WERI-Rb-1 (cell line): ENCODE results near the gene ACTL8.

ENCODE experiments used
- DNase-seq: peaks from one replicate; pipeline ENCODE4 v3.0.0-alpha.2; 2020
- H3K27ac ChIP-seq: fragments of 250-450 bp; sonication (Bioruptor Pico); 2 replicates; pipeline ENCODE4 v1.5.1; 2020; ENCODE audit warnings: mild to moderate bottlenecking, moderate library complexity
- H3K27me3 ChIP-seq: fragments of 250-450 bp; sonication (Bioruptor Pico); 2 replicates; pipeline ENCODE4 v1.5.1; 2021; ENCODE audit warnings: mild to moderate bottlenecking, low read depth, moderate library complexity; ENCODE audit not compliant: insufficient read depth, severe bottlenecking
- H3K36me3 ChIP-seq: fragments of 250-450 bp; sonication (Bioruptor Pico); 2 replicates; pipeline ENCODE4 v1.5.1; 2020; ENCODE audit warnings: mild to moderate bottlenecking, moderate library complexity
- H3K4me3 ChIP-seq: 2 replicates; pipeline ENCODE4 v1.5.1; 2011; ENCODE audit warnings: low read depth, mild to moderate bottlenecking, control low read depth, low read length
- H3K9me3 ChIP-seq: fragments of 250-450 bp; sonication (Bioruptor Pico); 2 replicates; pipeline ENCODE4 v1.5.1; 2021; ENCODE audit warnings: mild to moderate bottlenecking, moderate library complexity; ENCODE audit not compliant: severe bottlenecking
- TF ChIP-seq, protein P1 (sequence below): IDR thresholded peaks from 2 replicates; pipeline ENCODE4 v1.5.1; 2011; ENCODE audit warnings: low read depth, mild to moderate bottlenecking, control low read depth, inconsistent platforms, low read length

The ACTL8 gene

DNA sequence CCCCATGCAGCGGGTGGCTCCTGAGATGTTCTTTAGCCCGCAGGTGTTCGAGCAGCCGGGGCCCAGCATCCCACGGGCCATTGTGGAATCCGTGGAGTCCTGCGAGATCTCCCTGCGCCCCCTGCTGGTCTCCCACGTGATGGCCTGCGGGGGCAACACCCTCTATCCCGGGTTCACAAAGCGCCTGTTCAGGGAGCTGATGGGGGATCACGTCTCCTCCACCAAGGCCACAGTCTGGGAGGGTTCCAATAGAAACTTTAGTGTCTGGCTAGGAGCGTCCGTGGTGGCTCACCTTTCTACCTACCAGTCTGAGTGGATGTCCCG lies 71.0 kb downstream of the ACTL8 start:
- H3K9me3 ChIP-seq = peaks cover 3% of the 10 kb centered on the region
- DNase-seq = peak; percentile 90
- peak overlapping the region; percentile 40 for H3K4me3 ChIP-seq
- TF ChIP-seq, protein P1, sequence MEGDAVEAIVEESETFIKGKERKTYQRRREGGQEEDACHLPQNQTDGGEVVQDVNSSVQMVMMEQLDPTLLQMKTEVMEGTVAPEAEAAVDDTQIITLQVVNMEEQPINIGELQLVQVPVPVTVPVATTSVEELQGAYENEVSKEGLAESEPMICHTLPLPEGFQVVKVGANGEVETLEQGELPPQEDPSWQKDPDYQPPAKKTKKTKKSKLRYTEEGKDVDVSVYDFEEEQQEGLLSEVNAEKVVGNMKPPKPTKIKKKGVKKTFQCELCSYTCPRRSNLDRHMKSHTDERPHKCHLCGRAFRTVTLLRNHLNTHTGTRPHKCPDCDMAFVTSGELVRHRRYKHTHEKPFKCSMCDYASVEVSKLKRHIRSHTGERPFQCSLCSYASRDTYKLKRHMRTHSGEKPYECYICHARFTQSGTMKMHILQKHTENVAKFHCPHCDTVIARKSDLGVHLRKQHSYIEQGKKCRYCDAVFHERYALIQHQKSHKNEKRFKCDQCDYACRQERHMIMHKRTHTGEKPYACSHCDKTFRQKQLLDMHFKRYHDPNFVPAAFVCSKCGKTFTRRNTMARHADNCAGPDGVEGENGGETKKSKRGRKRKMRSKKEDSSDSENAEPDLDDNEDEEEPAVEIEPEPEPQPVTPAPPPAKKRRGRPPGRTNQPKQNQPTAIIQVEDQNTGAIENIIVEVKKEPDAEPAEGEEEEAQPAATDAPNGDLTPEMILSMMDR = peak; percentile 92
- no peak overlapping the region for H3K27ac ChIP-seq
- no peaks in the 10 kb centered on the region for H3K36me3 ChIP-seq
- no peaks in the 10 kb centered on the region for H3K27me3 ChIP-seq

- H3K27me3 ChIP-seq = no peaks in the 10 kb centered on the region
- TF ChIP-seq, protein P1 = no peak
- H3K36me3 ChIP-seq = no peaks in the 10 kb centered on the region
- peaks cover 3% of the 10 kb centered on the region for H3K9me3 ChIP-seq
- no peak overlapping the region for H3K4me3 ChIP-seq
- H3K27ac ChIP-seq = no peak overlapping the region
- no peak for DNase-seq
Measured at GRCh38 chr1:17828991-17829390, 73.9 kb downstream of the ACTL8 start.

DNA sequence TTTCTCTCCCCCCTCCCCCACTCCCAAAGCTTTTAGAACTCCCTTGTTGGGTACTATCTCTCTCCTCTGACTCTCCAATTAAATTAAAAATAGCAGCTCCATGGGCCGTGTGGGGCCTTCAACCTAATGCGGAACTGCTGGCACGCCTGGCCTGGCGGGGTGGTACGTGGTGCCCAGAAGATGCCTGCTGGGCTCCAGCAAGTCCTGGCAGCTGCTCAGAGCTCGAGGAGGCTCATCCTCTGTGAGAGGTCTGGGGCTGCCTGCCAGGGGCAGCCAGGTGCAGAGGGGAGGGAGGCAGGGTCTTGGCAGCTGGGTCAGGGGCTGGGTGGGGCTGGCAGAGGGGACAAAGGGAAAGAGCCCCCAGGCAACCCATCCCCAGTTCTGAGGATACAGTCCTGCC lies 74.4 kb downstream of the ACTL8 start:
- DNase-seq = no peak
- Histone ChIP-seq H3K36me3 (no peaks in the 10 kb centered on the region), H3K9me3 (peaks cover 3% of the 10 kb centered on the region), H3K4me3 (no peak overlapping the region), H3K27me3 (no peaks in the 10 kb centered on the region), H3K27ac (no peak overlapping the region)
- TF ChIP-seq, protein P1 = no peak

GRCh38 chr1:17831597-17831996 lies 76.5 kb downstream of the ACTL8 start:
- no peaks in the 10 kb centered on the region for H3K27me3 ChIP-seq
- H3K9me3 ChIP-seq = peaks cover 3% of the 10 kb centered on the region
- H3K27ac ChIP-seq = no peak overlapping the region
- H3K36me3 ChIP-seq = no peaks in the 10 kb centered on the region
- H3K4me3 ChIP-seq = no peak overlapping the region
- no peak for DNase-seq
- TF ChIP-seq, protein P1 = no peak

DNA sequence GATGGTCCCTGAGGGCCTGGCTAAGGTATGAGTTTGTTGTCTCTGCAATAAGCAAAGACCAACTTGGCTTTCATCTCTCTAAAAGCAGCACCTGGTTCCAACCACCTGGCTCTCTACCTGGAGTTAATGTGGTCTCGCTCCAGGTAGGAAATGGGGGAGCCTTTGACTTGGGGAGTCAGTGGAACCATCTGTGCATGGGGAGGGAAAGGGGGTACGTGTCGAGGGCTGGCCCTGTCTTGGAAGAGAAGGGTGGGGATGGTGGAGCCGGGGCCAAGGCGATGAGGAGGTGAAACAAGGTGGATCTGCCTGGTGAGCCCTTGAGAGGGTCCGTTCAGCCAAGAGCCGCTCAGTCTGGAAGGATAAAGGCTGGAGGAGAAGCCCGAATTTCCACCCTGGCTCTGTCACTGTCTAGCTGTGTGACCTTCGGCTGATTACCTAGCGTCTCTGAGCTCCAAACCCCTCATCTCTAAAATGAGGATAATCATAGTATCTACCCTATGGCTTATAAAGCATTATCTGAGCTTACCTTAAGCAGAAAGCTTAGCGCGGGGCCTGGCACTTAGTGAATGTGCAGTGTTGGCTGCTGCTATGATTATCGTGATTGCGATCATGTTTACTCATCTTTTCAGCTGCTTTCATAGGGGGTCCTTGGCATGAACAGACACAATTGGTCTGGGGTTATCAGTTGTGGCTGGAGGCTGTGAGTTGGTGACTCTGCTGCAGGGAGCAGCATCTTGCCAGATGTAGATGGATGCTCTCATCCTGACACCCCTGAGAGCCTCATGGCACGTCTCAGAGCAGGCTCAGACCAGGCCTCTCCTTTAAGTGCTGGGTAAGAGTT lies 78.7 kb downstream of the ACTL8 start:
- no peaks in the 10 kb centered on the region for H3K27me3 ChIP-seq
- TF ChIP-seq, protein P1 = no peak
- DNase-seq = peak; percentile 58
- H3K9me3 ChIP-seq = no peaks in the 10 kb centered on the region
- H3K27ac ChIP-seq = 0 out of 2 replicates have a peak overlapping the region, but pooled peaks have one; percentile 2
- no peaks in the 10 kb centered on the region for H3K36me3 ChIP-seq
- H3K4me3 ChIP-seq = no peak overlapping the region
